Thoracic aorta (tissue), 2 donors: ENCODE results near the gene TIMM17B. TPM values are rescaled to one million over a fixed set of nuclear protein-coding genes. Genes with fewer than 3 reads are reported as not detected.
"Not testable (repeated sequence)": the region's sequence is repeated elsewhere in the genome, so short reads cannot be mapped to it uniquely, and the experiment has no call there.

Source experiments
- ATAC-seq: fragments of 150-250 bp; one replicate; pipeline ENCODE4 v1.8.0; 2017; ENCODE audit warnings: low read depth; ENCODE audit not compliant: insufficient number of reproducible peaks, low FRiP score
- DNase-seq: peaks from one replicate; pipeline ENCODE4 v3.0.0-alpha.2; 2020; ENCODE audit warnings: low spot score
- H3K27ac ChIP-seq, 2 donors: fragments of 200-600 bp; sonication (generic); 1 replicate in 1 of 2; 2 replicates in 1 of 2; pipeline ENCODE4 v1.5.1; 2016; ENCODE audit warnings: mild to moderate bottlenecking in 2 of 2, moderate library complexity in 2 of 2
- H3K27me3 ChIP-seq: fragments of 200-600 bp; sonication (generic); replicated peaks from 2 replicates; pipeline ENCODE4 v1.6.0; 2016; ENCODE audit warnings: mild to moderate bottlenecking; ENCODE audit not compliant: insufficient read depth
- H3K36me3 ChIP-seq: fragments of 200-600 bp; sonication (generic); one replicate; pipeline ENCODE4 v1.5.1; 2016
- H3K4me1 ChIP-seq, 2 donors: fragments of 200-600 bp; sonication (generic); 1 replicate in 1 of 2; 2 replicates in 1 of 2; pipeline versions ENCODE4 v1.5.1 to v1.6.0; 2016; ENCODE audit warnings: low read depth in 2 of 2, mild to moderate bottlenecking in 1 of 2; ENCODE audit not compliant: control insufficient read depth in 1 of 2
- H3K4me3 ChIP-seq: fragments of 200-600 bp; sonication (generic); 2 replicates; pipeline ENCODE4 v1.5.1; 2016; ENCODE audit warnings: mild to moderate bottlenecking
- H3K9me3 ChIP-seq: fragments of 200-600 bp; sonication (generic); 2 replicates; pipeline ENCODE4 v1.5.1; 2016
- CTCF ChIP-seq: fragments of 200-600 bp; sonication (generic); IDR thresholded peaks from one replicate; pipeline ENCODE4 v1.5.1; 2019; ENCODE audit warnings: antibody characterized with exemption
- total RNA-seq, 2 donors: library from RNA; depleted of rRNA; stranded (reverse); fragments of >200 nt; gene quantifications; one replicate each; pipeline versions ENCODE4 v1.1.0 to v1.2.3, GENCODE V29; 2016

The TIMM17B gene
- total RNA-seq, 2 donors from 2014 or later, result 30.0 to 52.0 TPM

GRCh38 chrX:48890296-48890925 lies 7.2 kb downstream of the TIMM17B start:
- peak overlapping the region; percentile 85 for H3K4me3 ChIP-seq
- TF ChIP-seq CTCF, result no peak
- ATAC-seq, result no peak
- peaks cover 0 to 10% of the 10 kb centered on the region in 2 donors for H3K4me1 ChIP-seq
- DNase-seq, result no peak
- no peaks in the 10 kb centered on the region for H3K27me3 ChIP-seq
- no peaks in the 10 kb centered on the region for H3K36me3 ChIP-seq
- no peaks in the 10 kb centered on the region for H3K9me3 ChIP-seq
- H3K27ac ChIP-seq, result no peak overlapping the region

GRCh38 chrX:48886586-48886985 lies 11.0 kb downstream of the TIMM17B start:
- H3K36me3 ChIP-seq, H3K4me3 ChIP-seq, DNase-seq, H3K4me1 ChIP-seq, H3K27me3 ChIP-seq, H3K27ac ChIP-seq, ATAC-seq, H3K9me3 ChIP-seq: not testable (repeated sequence)

- DNase-seq (no peak), ATAC-seq (no peak)
- no peaks in the 10 kb centered on the region for H3K4me1 ChIP-seq
- no peaks in the 10 kb centered on the region for H3K27me3 ChIP-seq
- H3K4me3 ChIP-seq, result no peak overlapping the region
- H3K27ac ChIP-seq, result no peak overlapping the region
- no peaks in the 10 kb centered on the region for H3K36me3 ChIP-seq
- no peak for TF ChIP-seq CTCF
- H3K9me3 ChIP-seq, result no peaks in the 10 kb centered on the region
Observed at GRCh38 chrX:48883729-48884128, 13.8 kb downstream of the TIMM17B start.

- not testable (repeated sequence) for ATAC-seq, H3K4me1 ChIP-seq
Observed at GRCh38 chrX:48876944-48877343, 20.6 kb downstream of the TIMM17B start.

GRCh38 chrX:48872017-48872416 lies 25.6 kb downstream of the TIMM17B start:
- H3K36me3 ChIP-seq, ATAC-seq, DNase-seq, H3K4me1 ChIP-seq, H3K4me3 ChIP-seq, H3K9me3 ChIP-seq, H3K27ac ChIP-seq, H3K27me3 ChIP-seq: not testable (repeated sequence)

More at GRCh38 chrX:48876944-48877343, 20.6 kb downstream of the TIMM17B start:
- H3K27me3 ChIP-seq, DNase-seq, H3K4me3 ChIP-seq, H3K36me3 ChIP-seq, H3K27ac ChIP-seq, H3K9me3 ChIP-seq: not testable (repeated sequence)

GRCh38 chrX:48864210-48864609 lies 33.4 kb downstream of the TIMM17B start:
- Histone ChIP-seq H3K4me3 (no peak overlapping the region), H3K36me3 (no peaks in the 10 kb centered on the region), H3K4me1 (no peaks in the 10 kb centered on the region), H3K9me3 (no peaks in the 10 kb centered on the region), H3K27me3 (no peaks in the 10 kb centered on the region), H3K27ac (no peak overlapping the region)
- no peak for ATAC-seq
- DNase-seq, result no peak
- TF ChIP-seq CTCF, result no peak

GRCh38 chrX:48854898-48855297 lies 42.7 kb downstream of the TIMM17B start:
- Histone ChIP-seq H3K27ac (no peak overlapping the region), H3K27me3 (no peaks in the 10 kb centered on the region), H3K36me3 (no peaks in the 10 kb centered on the region), H3K4me3 (no peak overlapping the region), H3K4me1 (no peaks in the 10 kb centered on the region), H3K9me3 (no peaks in the 10 kb centered on the region)
- ATAC-seq (no peak), DNase-seq (no peak)
- no peak for TF ChIP-seq CTCF

GRCh38 chrX:48854121-48854804 lies 43.3 kb downstream of the TIMM17B start:
- not testable (repeated sequence) for ATAC-seq, H3K27me3 ChIP-seq, DNase-seq, H3K9me3 ChIP-seq, H3K36me3 ChIP-seq, H3K4me3 ChIP-seq, H3K4me1 ChIP-seq, H3K27ac ChIP-seq

- H3K36me3 ChIP-seq, H3K27me3 ChIP-seq, ATAC-seq, H3K4me1 ChIP-seq, H3K27ac ChIP-seq, H3K4me3 ChIP-seq, DNase-seq, H3K9me3 ChIP-seq: not testable (repeated sequence)
Observed at GRCh38 chrX:48853494-48853893, 44.1 kb downstream of the TIMM17B start.
